ENCODE results near the gene NLRP10.

DNA sequence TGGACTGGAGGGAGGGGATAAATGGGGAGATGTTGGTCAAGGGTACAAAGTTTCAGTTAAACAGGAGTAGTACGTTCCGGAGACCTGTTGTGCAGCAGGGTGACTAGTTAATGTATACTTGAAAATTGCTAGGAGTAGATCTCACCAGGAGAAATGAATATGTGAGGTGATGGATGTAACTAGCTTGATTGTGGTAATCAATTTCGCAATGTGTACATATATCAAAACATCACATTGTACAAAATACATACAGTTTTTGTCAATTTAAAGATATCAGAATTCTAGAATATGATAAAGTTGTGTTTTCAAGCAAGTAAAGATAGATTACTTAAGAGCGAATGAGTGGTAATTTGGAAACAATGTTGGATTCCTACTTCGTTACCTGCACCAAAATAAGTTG lies 35.1 kb upstream of the NLRP10 start:
- no peak for TF ChIP-seq ZFX (IDR thresholded peaks at IDR 0.05; ENCODE audit: borderline replicate concordance)
- TF ChIP-seq, protein P1, sequence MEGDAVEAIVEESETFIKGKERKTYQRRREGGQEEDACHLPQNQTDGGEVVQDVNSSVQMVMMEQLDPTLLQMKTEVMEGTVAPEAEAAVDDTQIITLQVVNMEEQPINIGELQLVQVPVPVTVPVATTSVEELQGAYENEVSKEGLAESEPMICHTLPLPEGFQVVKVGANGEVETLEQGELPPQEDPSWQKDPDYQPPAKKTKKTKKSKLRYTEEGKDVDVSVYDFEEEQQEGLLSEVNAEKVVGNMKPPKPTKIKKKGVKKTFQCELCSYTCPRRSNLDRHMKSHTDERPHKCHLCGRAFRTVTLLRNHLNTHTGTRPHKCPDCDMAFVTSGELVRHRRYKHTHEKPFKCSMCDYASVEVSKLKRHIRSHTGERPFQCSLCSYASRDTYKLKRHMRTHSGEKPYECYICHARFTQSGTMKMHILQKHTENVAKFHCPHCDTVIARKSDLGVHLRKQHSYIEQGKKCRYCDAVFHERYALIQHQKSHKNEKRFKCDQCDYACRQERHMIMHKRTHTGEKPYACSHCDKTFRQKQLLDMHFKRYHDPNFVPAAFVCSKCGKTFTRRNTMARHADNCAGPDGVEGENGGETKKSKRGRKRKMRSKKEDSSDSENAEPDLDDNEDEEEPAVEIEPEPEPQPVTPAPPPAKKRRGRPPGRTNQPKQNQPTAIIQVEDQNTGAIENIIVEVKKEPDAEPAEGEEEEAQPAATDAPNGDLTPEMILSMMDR (IDR thresholded peaks at IDR 0.05): no peak
